Sigmoid colon (tissue), 7 donors: ENCODE data around the gene FABP6. TPM values are rescaled to one million over a fixed set of nuclear protein-coding genes. Genes with fewer than 3 reads are reported as not detected.

Source experiments
- DNase-seq: peaks from one replicate; pipeline ENCODE4 v3.0.0-alpha.2; 2019
- H3K27ac ChIP-seq, 4 donors: fragments of 200-600 bp; sonication (generic); one replicate each; pipeline ENCODE4 v1.5.1; 2016 to 2019; ENCODE audit warnings: mild to moderate bottlenecking in 1 of 4
- H3K27me3 ChIP-seq, 3 donors: fragments of 200-600 bp; sonication (generic); one replicate each; pipeline ENCODE4 v1.5.1; 2019; ENCODE audit warnings: mild to moderate bottlenecking in 1 of 3
- H3K36me3 ChIP-seq, 4 donors: fragments of 200-600 bp; sonication (generic); one replicate each; pipeline ENCODE4 v1.5.1; 2016 to 2019
- H3K4me1 ChIP-seq, 4 donors: fragments of 200-600 bp; sonication (generic); one replicate each; pipeline ENCODE4 v1.5.1; 2017 to 2019
- H3K4me3 ChIP-seq, 4 donors: fragments of 200-600 bp; sonication (generic); one replicate each; pipeline ENCODE4 v1.5.1; 2017 to 2019; ENCODE audit warnings: mild to moderate bottlenecking in 2 of 4, moderate library complexity in 1 of 4
- H3K9me3 ChIP-seq, 4 donors: fragments of 200-600 bp in 3 of 4; sonication (generic) in 3 of 4; one replicate each; pipeline versions ENCODE4 v1.5.1 to v1.6.1; 2013 to 2019
- CTCF ChIP-seq, 4 experiments: fragments of 450-650 bp in 3 of 4; fragments of 200-600 bp in 1 of 4; IDR thresholded peaks; one replicate each; pipeline ENCODE4 v1.5.1; 2016 to 2019; ENCODE audit warnings: antibody characterized with exemption in 4 of 4, mild to moderate bottlenecking in 3 of 4, moderate library complexity in 2 of 4
- EP300 ChIP-seq, 4 donors: sonication (generic); formaldehyde crosslinking; IDR thresholded peaks; one replicate each; pipeline ENCODE4 v1.6.1; 2017; ENCODE audit warnings: antibody characterized with exemption in 4 of 4
- POLR2A ChIP-seq, 2 donors: fragments of 450-650 bp; IDR thresholded peaks; one replicate each; pipeline ENCODE4 v1.6.1; 2016; ENCODE audit warnings: antibody characterized with exemption in 2 of 2, mild to moderate bottlenecking in 2 of 2, moderate library complexity in 2 of 2
- POLR2AphosphoS5 ChIP-seq, 4 donors: sonication (generic); formaldehyde crosslinking; IDR thresholded peaks; one replicate each; pipeline ENCODE4 v1.6.1; 2017; ENCODE audit warnings: antibody characterized with exemption in 4 of 4
- WGBS, 2 donors: extraction: QIAGEN DNeasy Blood & Tissue Kit; methylation state at CpG; one replicate each; pipeline ENCODE4 v1.1.7; 2013; 5-methylcytosine and 5-hydroxymethylcytosine counted together
- intact Hi-C: fragments of 100-400 bp; cut with DNase I; formaldehyde crosslinking; loops from one replicate; pipeline ENCODE4 v1.15.1; 2023
- polyA plus RNA-seq, 3 donors: library from polyadenylated mRNA; stranded (reverse); fragments of 200-250 nt; gene quantifications; one replicate each; pipeline ENCODE4 v1.2.3, GENCODE V29; 2013
- total RNA-seq, 4 donors: library from RNA; depleted of rRNA; stranded (reverse); fragments of >200 nt; gene quantifications; one replicate each; pipeline ENCODE4 v1.1.0, GENCODE V29; 2016
- donor health status: healthy with polysubstance abuse.
- donor health status: Bipolar disorder and iron deficiency.
- donor health status: healthy.

FABP6 gene
- total and polyA plus RNA-seq, 7 donors, result 0.50 to 2.1 (median 1.4) TPM; not detected in 4

GRCh38 chr5:160185626-160186360 is 43.5 kb upstream of the FABP6 start:
- WGBS, 2 donors, result 53 to 55% methylated on average over 3 of the region's 3 CpGs
- intact Hi-C loops, result loop anchor here (5.0 kb wide), 1 partner anchor 68 kb away; the partner anchor contains the start of gene PWWP2A
- Histone ChIP-seq H3K4me1 (peaks cover 0 to 16% (median 4%) of the 10 kb centered on the region in 4 donors), H3K27me3 (no peaks in the 10 kb centered on the region), H3K9me3 (no peaks in the 10 kb centered on the region), H3K36me3 (no peaks in the 10 kb centered on the region), H3K4me3 (no peak overlapping the region), H3K27ac (no peak overlapping the region)
- DNase-seq, result no peak
- TF ChIP-seq POLR2A (IDR thresholded peaks at IDR 0.05) (no peak), POLR2AphosphoS5 (IDR thresholded peaks at IDR 0.05) (no peak), CTCF (IDR thresholded peaks at IDR 0.05) (no peak), EP300 (IDR thresholded peaks at IDR 0.05) (no peak)

DNA sequence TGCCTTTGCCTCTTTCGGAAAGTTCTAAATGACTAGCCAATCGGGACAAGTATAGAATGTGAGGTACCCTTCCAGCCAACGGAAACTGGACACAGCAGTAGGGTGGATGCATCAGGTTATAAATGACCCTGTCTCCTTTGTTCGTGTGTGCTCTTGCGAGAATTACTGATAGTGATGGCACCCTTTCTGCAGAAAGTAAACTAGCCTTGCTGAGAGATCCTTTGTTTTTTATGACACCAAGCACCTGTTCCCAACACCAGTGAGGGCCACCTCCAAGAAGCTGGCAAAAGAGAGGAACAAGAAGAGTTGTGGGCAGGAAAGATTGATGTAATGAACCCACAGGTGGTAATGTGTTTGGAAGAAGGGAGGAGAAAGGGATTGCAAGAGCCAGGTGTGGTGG is 42.8 kb upstream of the FABP6 start:
- no peak for TF ChIP-seq CTCF (IDR thresholded peaks at IDR 0.05)
- TF ChIP-seq POLR2A (IDR thresholded peaks at IDR 0.05), result no peak
- TF ChIP-seq POLR2AphosphoS5 (IDR thresholded peaks at IDR 0.05), result no peak
- no peak for TF ChIP-seq EP300 (IDR thresholded peaks at IDR 0.05)
- no peak for DNase-seq
- Histone ChIP-seq H3K36me3 (no peaks in the 10 kb centered on the region), H3K27ac (no peak overlapping the region), H3K27me3 (no peaks in the 10 kb centered on the region), H3K4me3 (no peak overlapping the region), H3K4me1 (peaks cover 0 to 16% (median 4%) of the 10 kb centered on the region in 4 donors), H3K9me3 (no peaks in the 10 kb centered on the region)
- intact Hi-C loops, result loop anchor here (5.0 kb wide), 1 partner anchor 69 kb away; the partner anchor contains the start of gene PWWP2A
- WGBS, 2 donors, result 76 to 87% methylated on average over 5 of the region's 5 CpGs

GRCh38 chr5:160187091-160187490 is 42.2 kb upstream of the FABP6 start:
- DNase-seq, result no peak
- Histone ChIP-seq H3K4me1 (peaks cover 0 to 16% (median 4%) of the 10 kb centered on the region in 4 donors), H3K9me3 (no peaks in the 10 kb centered on the region), H3K27me3 (no peaks in the 10 kb centered on the region), H3K4me3 (no peak overlapping the region), H3K36me3 (no peaks in the 10 kb centered on the region), H3K27ac (no peak overlapping the region)
- TF ChIP-seq POLR2A (IDR thresholded peaks at IDR 0.05) (no peak), POLR2AphosphoS5 (IDR thresholded peaks at IDR 0.05) (no peak), EP300 (IDR thresholded peaks at IDR 0.05) (no peak), CTCF (IDR thresholded peaks at IDR 0.05) (no peak)
- intact Hi-C loops, result loop anchor here (5.0 kb wide), 1 partner anchor 70 kb away; the partner anchor contains the start of gene PWWP2A
- WGBS, 2 donors, result 95 to 96% methylated on average over 5 of the region's 5 CpGs

DNA sequence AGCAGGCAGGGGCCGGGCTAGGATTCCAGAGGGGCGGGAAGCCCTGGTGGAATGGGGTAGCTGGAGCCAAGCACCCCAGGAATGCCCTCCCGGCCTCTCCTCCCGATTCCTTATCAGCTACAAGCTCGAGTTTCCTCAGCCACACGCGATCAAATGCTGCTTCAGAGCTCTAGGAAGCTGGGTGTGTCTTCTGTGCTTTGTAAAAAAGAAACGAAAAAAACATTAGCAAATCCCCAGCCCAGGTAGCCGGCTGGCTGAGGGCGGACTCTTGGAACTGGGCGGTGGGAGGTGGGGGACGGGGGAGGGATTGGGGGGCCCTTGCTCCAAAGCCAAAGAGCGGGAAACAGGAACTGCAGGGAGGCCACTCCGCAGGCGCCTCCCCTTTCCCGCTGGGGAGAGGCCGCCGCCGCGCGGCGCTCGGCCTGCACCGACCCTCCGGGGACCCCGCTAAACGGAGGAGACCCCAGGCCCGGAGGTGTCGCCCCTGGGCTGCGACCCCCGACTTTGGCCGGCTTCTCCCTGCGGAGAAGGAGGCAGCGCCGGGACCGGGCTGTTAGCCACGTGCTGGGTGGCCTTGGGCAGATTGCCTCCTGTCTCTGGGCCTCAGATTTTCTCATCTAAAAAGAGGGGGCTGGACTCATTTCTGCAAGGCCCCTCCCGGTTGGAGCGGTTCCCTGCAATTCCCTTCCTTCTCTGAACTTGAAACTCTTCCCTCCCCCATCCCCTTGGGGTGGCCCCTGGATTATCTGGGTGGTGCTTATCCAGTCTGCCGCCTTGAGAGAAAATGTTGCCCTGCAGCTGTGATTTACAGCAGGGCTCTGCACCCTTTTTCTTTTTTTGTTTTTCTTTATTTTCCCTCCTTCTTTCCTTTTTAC is 40.9 kb upstream of the FABP6 start:
- Histone ChIP-seq H3K36me3 (no peaks in the 10 kb centered on the region), H3K9me3 (no peaks in the 10 kb centered on the region), H3K4me3 (peak overlapping the region; percentile 28 to 56 (median 51)), H3K27ac (peak overlapping the region; percentile 3 to 69 (median 64)), H3K4me1 (peaks cover 0 to 16% (median 4%) of the 10 kb centered on the region in 4 donors), H3K27me3 (no peaks in the 10 kb centered on the region)
- WGBS, 2 donors, result 2 to 4% methylated on average over 40 of the region's 40 CpGs
- DNase-seq, result peak; percentile 75
- TF ChIP-seq POLR2A (IDR thresholded peaks at IDR 0.05), result no peak
- TF ChIP-seq EP300 (IDR thresholded peaks at IDR 0.05), result no peak
- no peak for TF ChIP-seq POLR2AphosphoS5 (IDR thresholded peaks at IDR 0.05)
- TF ChIP-seq CTCF (IDR thresholded peaks at IDR 0.05), result no peak
- intact Hi-C loops, result loop anchor here (5.0 kb wide), 1 partner anchor 71 kb away; the partner anchor contains the start of gene PWWP2A
